Endothelial cell of umbilical vein (primary cell): Measurements from ENCODE around the gene CCDC81. TPM values are rescaled to one million over a fixed set of nuclear protein-coding genes. Genes with fewer than 3 reads are reported as not detected.

Experiments used
- BruUV-seq: library from RNA; stranded (reverse); fragments of 400-500 nt; replicated peaks from 2 replicates; lab custom pipeline; 2021; lab: Mats Ljungman, UMichigan
- CTCF ChIA-PET: fragments of 300-600, 350-600 bp; sonication (Branson Sonifier 250); formaldehyde crosslinking; loops from one replicate; lab custom pipeline; 2021; ENCODE audit warnings: antibody characterized with exemption, inconsistent platforms; lab: Charles Lee
- POLR2A ChIA-PET: fragments of 300-600, 350-600 bp; sonication (Branson Sonifier 250); formaldehyde crosslinking; loops from one replicate; lab custom pipeline; 2021; ENCODE audit warnings: antibody characterized with exemption, inconsistent platforms; lab: Charles Lee
- DNase-seq: peaks from one replicate; pipeline ENCODE4 v3.0.0-alpha.2; 2011; ENCODE audit warnings: low read depth, low spot score
- FAIRE-seq: peaks from 2 replicates; lab custom pipeline; 2011; peaks lifted over from hg19 to GRCh38; lab: Jason Lieb, UNC
- H2AFZ ChIP-seq: 2 replicates; pipeline ENCODE4 v1.6.0; 2012; ENCODE audit warnings: low read depth, low read length, control low read depth, inconsistent platforms
- H3K27ac ChIP-seq: 2 replicates; pipeline ENCODE4 v1.5.1; 2011; ENCODE audit warnings: low read depth, mild to moderate bottlenecking, control low read depth, low read length, moderate library complexity; ENCODE audit not compliant: insufficient read depth
- H3K27me3 ChIP-seq, 2 experiments: 2 replicates each; pipeline versions ENCODE4 v1.6.0 to v1.6.1; 2011; ENCODE audit warnings: low read length in 2 of 2, mixed read lengths in 1 of 2; ENCODE audit not compliant: control insufficient read depth in 2 of 2, insufficient read depth in 2 of 2
- H3K36me3 ChIP-seq, 2 experiments: 2 replicates in 1 of 2; 3 replicates in 1 of 2; pipeline ENCODE4 v1.5.1; 2011; ENCODE audit warnings: low read length in 2 of 2, mild to moderate bottlenecking in 1 of 2, moderate library complexity in 1 of 2; ENCODE audit not compliant: control insufficient read depth in 2 of 2, insufficient read depth in 2 of 2; ENCODE audit errors: extremely low read depth in 1 of 2
- H3K4me1 ChIP-seq: 3 replicates; pipeline ENCODE4 v1.5.1; 2011; ENCODE audit warnings: mild to moderate bottlenecking, low read length; ENCODE audit not compliant: control insufficient read depth, insufficient read depth; ENCODE audit errors: extremely low read depth
- H3K4me2 ChIP-seq: 2 replicates; pipeline ENCODE4 v1.6.1; 2011; ENCODE audit warnings: low read length, control low read depth, mixed read lengths; ENCODE audit not compliant: insufficient read depth
- H3K4me3 ChIP-seq, 3 experiments: fragments of 200-600 bp in 1 of 3; sonication (generic), shearing (Covaris generic) in 1 of 3; replicated peaks in 1 of 3; 2 replicates each; pipeline ENCODE4 v1.5.1; 2011 to 2016; ENCODE audit warnings: control low read depth in 3 of 3, low read length in 3 of 3, mild to moderate bottlenecking in 2 of 3, inconsistent platforms in 1 of 3, low read depth in 1 of 3, moderate library complexity in 1 of 3; ENCODE audit not compliant: insufficient read depth in 1 of 3
- H3K79me2 ChIP-seq: 2 replicates; pipeline ENCODE4 v1.6.0; 2012; ENCODE audit warnings: low read length, inconsistent platforms; ENCODE audit not compliant: control insufficient read depth, insufficient read depth
- H3K9ac ChIP-seq: replicated peaks from 2 replicates; pipeline ENCODE3; 2011; ENCODE audit warnings: low read length, control low read depth; ENCODE audit not compliant: insufficient read depth; ENCODE audit errors: extremely low read depth
- H3K9me1 ChIP-seq: replicated peaks from 3 replicates; pipeline ENCODE4 v1.6.0; 2011; ENCODE audit warnings: mild to moderate bottlenecking, low read length; ENCODE audit not compliant: control insufficient read depth, insufficient read depth; ENCODE audit errors: extremely low read depth
- H3K9me3 ChIP-seq: replicated peaks from 2 replicates; pipeline ENCODE4 v1.5.1; 2012; ENCODE audit warnings: low read length, inconsistent platforms; ENCODE audit not compliant: control insufficient read depth, insufficient read depth
- H4K20me1 ChIP-seq: replicated peaks from 2 replicates; pipeline ENCODE3; 2011; ENCODE audit warnings: mild to moderate bottlenecking, low read length; ENCODE audit not compliant: control insufficient read depth, insufficient read depth; ENCODE audit errors: extremely low read depth
- CTCF ChIP-seq, 2 donors: IDR thresholded peaks; 1 replicate in 1 of 2; 2 replicates in 1 of 2; pipeline ENCODE4 v1.5.1; 2011; ENCODE audit warnings: low read length in 2 of 2, mild to moderate bottlenecking in 2 of 2, moderate library complexity in 2 of 2, control low read depth in 1 of 2, inconsistent platforms in 1 of 2, low read depth in 1 of 2; ENCODE audit not compliant: insufficient read depth in 1 of 2; ENCODE audit errors: extremely low read depth in 1 of 2
- EZH2 ChIP-seq: IDR thresholded peaks from 2 replicates; pipeline ENCODE4 v1.6.1; 2012; ENCODE audit warnings: borderline replicate concordance, low read depth, mild to moderate bottlenecking, moderate library complexity, low read length, inconsistent platforms; ENCODE audit not compliant: severe bottlenecking
- FOS ChIP-seq: IDR thresholded peaks from 2 replicates; pipeline ENCODE4 v1.6.1; 2011; ENCODE audit warnings: mild to moderate bottlenecking, low read length, moderate library complexity, borderline replicate concordance; ENCODE audit not compliant: insufficient read depth
- GATA2 ChIP-seq: IDR thresholded peaks from 2 replicates; pipeline ENCODE4 v1.7.0; 2011; ENCODE audit warnings: low read depth, mild to moderate bottlenecking, moderate library complexity, mixed read lengths, low read length; ENCODE audit not compliant: insufficient read length, insufficient read depth
- JUN ChIP-seq: IDR thresholded peaks from 2 replicates; pipeline ENCODE4 v1.6.1; 2011; ENCODE audit warnings: borderline replicate concordance, low read depth; ENCODE audit not compliant: insufficient read length, insufficient read depth
- MAX ChIP-seq: IDR thresholded peaks from 2 replicates; pipeline ENCODE4 v1.6.1; 2011; ENCODE audit not compliant: insufficient read depth, insufficient read length
- MYC ChIP-seq: IDR thresholded peaks from one replicate; pipeline ENCODE4 v1.6.1; 2011; ENCODE audit warnings: mild to moderate bottlenecking, low read depth, low read length
- POLR2A ChIP-seq: IDR thresholded peaks from 2 replicates; pipeline ENCODE4 v1.6.1; 2012; ENCODE audit warnings: low read depth, mild to moderate bottlenecking, control low read depth, low read length
- POLR2AphosphoS5 ChIP-seq: IDR thresholded peaks from 2 replicates; pipeline ENCODE4 v1.6.1; 2012; ENCODE audit warnings: low read depth, mild to moderate bottlenecking, control low read depth, low read length, moderate library complexity; ENCODE audit not compliant: insufficient read depth
- dilution Hi-C: fragments of 300-500 bp; cut with MboI; formaldehyde crosslinking; loops from one replicate; pipeline ENCODE4 v1.15.0; 2019; ENCODE audit warnings: low sequenced_read_pairs; ENCODE audit not compliant: extremely low pct_ligation_motif_present
- intact Hi-C: fragments of 100-400 bp; cut with micrococcal nuclease; formaldehyde crosslinking; loops from one replicate; pipeline ENCODE4 v1.10.0; 2022
- polyA plus RNA-seq, 4 experiments: library from polyadenylated mRNA; depleted of rRNA in 3 of 4; stranded (reverse) in 3 of 4; unstranded in 1 of 4; fragments of >200 nt; gene quantifications; 2 replicates each; pipeline versions ENCODE4 v1.2.1 to v1.2.3, GENCODE V29; 2011 to 2012; ENCODE audit warnings: missing spikeins in 1 of 4
- total RNA-seq: library from RNA; stranded (reverse); gene quantifications from 2 replicates; pipeline ENCODE4 v1.2.3, GENCODE V29; 2021

The CCDC81 gene
- total and polyA plus RNA-seq, 2 donors (not counting 3 experiments of a cell fraction or from before 2014, with no cell fraction given) = 0.57 to 1.1 TPM

GRCh38 chr11:86363424-86363823 is 11.3 kb upstream of the CCDC81 start:
- no peak for DNase-seq
- H3K27me3 ChIP-seq = no peaks in the 10 kb centered on the region
- H3K27ac ChIP-seq = no peak overlapping the region
- H3K4me1 ChIP-seq = peaks cover 7% of the 10 kb centered on the region
- H3K4me2 ChIP-seq = no peak overlapping the region
- no peaks in the 10 kb centered on the region for H3K79me2 ChIP-seq
- ChIA-PET POLR2A (no interaction called here), CTCF (interaction anchor here (1.1 to 1.5 kb wide), 3 partner anchors 17 to 245 kb away, joined by 3 to 5 read pairs (median 4); no protein-coding TSS in a partner anchor)
- no peaks in the 10 kb centered on the region for H3K9me3 ChIP-seq
- H3K36me3 ChIP-seq = no peaks in the 10 kb centered on the region
- no peaks in the 10 kb centered on the region for H3K9me1 ChIP-seq
- no peak overlapping the region for H3K9ac ChIP-seq
- no peak overlapping the region for H3K4me3 ChIP-seq
- no TSS peak for BruUV-seq
- dilution Hi-C loops = no loop called here
- no peak for FAIRE-seq
- no peaks in the 10 kb centered on the region for H4K20me1 ChIP-seq
- no peak for TF ChIP-seq MYC
- no peak for TF ChIP-seq POLR2AphosphoS5
- TF ChIP-seq GATA2 = no peak
- no peak for TF ChIP-seq EZH2
- no peak for TF ChIP-seq FOS
- no peak for TF ChIP-seq JUN
- TF ChIP-seq MAX = no peak
- TF ChIP-seq POLR2A = no peak
- no peak for TF ChIP-seq CTCF (IDR thresholded peaks at IDR 0.05; ENCODE audit: extremely low read depth in 1 of 2, insufficient read depth in 1 of 2, low read depth in 1 of 2, low read length in 2 of 2)
- no peak overlapping the region for H2AFZ ChIP-seq
- intact Hi-C loops = no loop called here
